ENCODE data around the gene GPAM.

GPAM gene

DNA sequence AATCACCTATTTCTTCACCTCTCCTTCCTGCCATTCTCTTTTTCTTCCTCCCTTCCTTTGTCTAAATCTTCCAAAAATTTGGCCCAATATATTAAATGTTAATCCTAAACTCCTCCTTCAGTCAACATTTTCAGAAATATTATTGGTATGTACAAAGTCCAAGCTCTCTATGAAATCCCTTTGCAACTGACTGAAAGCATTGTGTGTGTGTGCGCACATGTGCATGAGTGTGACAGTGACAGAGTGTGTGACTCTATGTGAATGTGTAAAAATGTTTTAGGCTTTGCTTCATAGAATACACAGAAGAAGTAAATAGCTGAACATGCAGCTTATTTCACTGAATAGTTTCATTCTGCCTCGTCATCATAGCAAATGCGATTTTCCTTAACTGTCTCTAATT lies 7.0 kb downstream of the GPAM start:
- no peak overlapping the region for H3K4me2 ChIP-seq (ENCODE audit: insufficient read depth, low read length)
- no peak overlapping the region for H3K4me3 ChIP-seq (ENCODE audit: low read depth in 1 of 2, low read length in 2 of 2)
- H3K9ac ChIP-seq (ENCODE audit: low read depth, low read length), result no peak overlapping the region
- H4K20me1 ChIP-seq (ENCODE audit: insufficient read depth, low read length), result no peaks in the 10 kb centered on the region
- no peaks in the 10 kb centered on the region for H3K79me2 ChIP-seq (ENCODE audit: insufficient read depth, low read length)
- no peaks in the 10 kb centered on the region for H3K27me3 ChIP-seq (ENCODE audit: insufficient read depth, low read length, poor library complexity)
- DNase-seq (no peak), ATAC-seq (ENCODE audit: insufficient read depth, low read depth) (no peak)
- TF ChIP-seq EZH2 (IDR thresholded peaks at IDR 0.05; ENCODE audit: borderline replicate concordance, low read depth, low read length, severe bottlenecking), result no peak
- TF ChIP-seq, protein P1, sequence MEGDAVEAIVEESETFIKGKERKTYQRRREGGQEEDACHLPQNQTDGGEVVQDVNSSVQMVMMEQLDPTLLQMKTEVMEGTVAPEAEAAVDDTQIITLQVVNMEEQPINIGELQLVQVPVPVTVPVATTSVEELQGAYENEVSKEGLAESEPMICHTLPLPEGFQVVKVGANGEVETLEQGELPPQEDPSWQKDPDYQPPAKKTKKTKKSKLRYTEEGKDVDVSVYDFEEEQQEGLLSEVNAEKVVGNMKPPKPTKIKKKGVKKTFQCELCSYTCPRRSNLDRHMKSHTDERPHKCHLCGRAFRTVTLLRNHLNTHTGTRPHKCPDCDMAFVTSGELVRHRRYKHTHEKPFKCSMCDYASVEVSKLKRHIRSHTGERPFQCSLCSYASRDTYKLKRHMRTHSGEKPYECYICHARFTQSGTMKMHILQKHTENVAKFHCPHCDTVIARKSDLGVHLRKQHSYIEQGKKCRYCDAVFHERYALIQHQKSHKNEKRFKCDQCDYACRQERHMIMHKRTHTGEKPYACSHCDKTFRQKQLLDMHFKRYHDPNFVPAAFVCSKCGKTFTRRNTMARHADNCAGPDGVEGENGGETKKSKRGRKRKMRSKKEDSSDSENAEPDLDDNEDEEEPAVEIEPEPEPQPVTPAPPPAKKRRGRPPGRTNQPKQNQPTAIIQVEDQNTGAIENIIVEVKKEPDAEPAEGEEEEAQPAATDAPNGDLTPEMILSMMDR (IDR thresholded peaks at IDR 0.05; ENCODE audit: borderline replicate concordance, extremely low read depth, low read length, poor library complexity, severe bottlenecking), result no peak
- H3K9me3 ChIP-seq (ENCODE audit: insufficient read depth, low read length, severe bottlenecking), result no peaks in the 10 kb centered on the region
- no peak overlapping the region for H3K27ac ChIP-seq (ENCODE audit: low read length)
- H2AFZ ChIP-seq (ENCODE audit: low read depth, low read length), result no peak overlapping the region
- H3K4me1 ChIP-seq (ENCODE audit: insufficient read depth, low read length), result no peaks in the 10 kb centered on the region
- peaks cover 49% of the 10 kb centered on the region; the same call in 1 of the 2 replicates for H3K36me3 ChIP-seq (ENCODE audit: insufficient read depth, low read length)

DNA sequence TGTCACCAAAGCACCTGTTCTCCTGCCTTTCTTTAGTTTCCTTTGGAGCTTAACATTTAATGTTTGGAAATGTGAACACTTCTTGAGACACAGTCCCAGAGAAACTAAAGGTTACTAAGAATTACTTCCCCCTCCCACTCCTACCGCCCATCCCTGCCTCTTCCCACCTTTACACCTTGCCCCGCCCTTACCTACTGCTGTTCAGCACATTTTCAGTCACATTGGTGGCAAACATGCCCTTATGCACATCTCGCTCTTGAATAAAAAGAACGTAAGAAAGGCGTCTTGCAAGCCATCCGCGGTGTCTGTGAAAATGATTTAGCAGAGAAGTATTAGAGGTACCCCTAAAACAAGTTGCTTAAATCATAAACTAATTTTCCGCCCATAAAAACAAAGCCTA lies 8.2 kb downstream of the GPAM start:
- H3K27me3 ChIP-seq (ENCODE audit: insufficient read depth, low read length, poor library complexity), result no peaks in the 10 kb centered on the region
- H3K4me2 ChIP-seq (ENCODE audit: insufficient read depth, low read length), result no peak overlapping the region
- no peaks in the 10 kb centered on the region for H3K4me1 ChIP-seq (ENCODE audit: insufficient read depth, low read length)
- TF ChIP-seq, protein P1 (IDR thresholded peaks at IDR 0.05; ENCODE audit: borderline replicate concordance, extremely low read depth, low read length, poor library complexity, severe bottlenecking), result no peak
- TF ChIP-seq EZH2 (IDR thresholded peaks at IDR 0.05; ENCODE audit: borderline replicate concordance, low read depth, low read length, severe bottlenecking), result no peak
- peaks cover 49% of the 10 kb centered on the region; the same call in 1 of the 2 replicates for H3K36me3 ChIP-seq (ENCODE audit: insufficient read depth, low read length)
- no peak overlapping the region for H3K27ac ChIP-seq (ENCODE audit: low read length)
- H3K9ac ChIP-seq (ENCODE audit: low read depth, low read length), result no peak overlapping the region
- H3K79me2 ChIP-seq (ENCODE audit: insufficient read depth, low read length), result no peaks in the 10 kb centered on the region
- no peaks in the 10 kb centered on the region for H4K20me1 ChIP-seq (ENCODE audit: insufficient read depth, low read length)
- ATAC-seq (ENCODE audit: insufficient read depth, low read depth) (no peak), DNase-seq (no peak)
- H3K9me3 ChIP-seq (ENCODE audit: insufficient read depth, low read length, severe bottlenecking), result no peaks in the 10 kb centered on the region
- no peak overlapping the region for H2AFZ ChIP-seq (ENCODE audit: low read depth, low read length)
- no peak overlapping the region for H3K4me3 ChIP-seq (ENCODE audit: low read depth in 1 of 2, low read length in 2 of 2)

DNA sequence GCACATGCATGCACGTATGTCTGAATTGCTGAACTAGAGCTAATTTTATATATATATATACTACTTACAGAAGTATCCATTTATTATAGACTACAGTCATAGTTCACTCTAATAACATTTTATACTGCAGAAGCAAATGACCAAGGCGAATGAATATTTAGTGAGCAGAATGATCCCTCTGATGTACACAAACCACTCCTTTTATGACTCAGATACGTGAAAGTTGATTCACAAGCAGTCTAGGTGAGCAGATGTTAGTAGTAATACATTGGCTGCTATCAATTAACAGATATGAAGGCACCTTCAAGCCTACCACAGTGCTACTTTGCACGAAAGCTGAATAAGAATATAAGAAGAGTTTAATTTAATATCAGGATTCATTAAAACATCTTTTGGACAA lies 10.4 kb downstream of the GPAM start:
- TF ChIP-seq EZH2 (IDR thresholded peaks at IDR 0.05; ENCODE audit: borderline replicate concordance, low read depth, low read length, severe bottlenecking), result no peak
- TF ChIP-seq, protein P1 (IDR thresholded peaks at IDR 0.05; ENCODE audit: borderline replicate concordance, extremely low read depth, low read length, poor library complexity, severe bottlenecking), result no peak
- no peaks in the 10 kb centered on the region for H3K4me1 ChIP-seq (ENCODE audit: insufficient read depth, low read length)
- H3K36me3 ChIP-seq (ENCODE audit: insufficient read depth, low read length), result peaks cover 49% of the 10 kb centered on the region; the same call in 1 of the 2 replicates

DNA sequence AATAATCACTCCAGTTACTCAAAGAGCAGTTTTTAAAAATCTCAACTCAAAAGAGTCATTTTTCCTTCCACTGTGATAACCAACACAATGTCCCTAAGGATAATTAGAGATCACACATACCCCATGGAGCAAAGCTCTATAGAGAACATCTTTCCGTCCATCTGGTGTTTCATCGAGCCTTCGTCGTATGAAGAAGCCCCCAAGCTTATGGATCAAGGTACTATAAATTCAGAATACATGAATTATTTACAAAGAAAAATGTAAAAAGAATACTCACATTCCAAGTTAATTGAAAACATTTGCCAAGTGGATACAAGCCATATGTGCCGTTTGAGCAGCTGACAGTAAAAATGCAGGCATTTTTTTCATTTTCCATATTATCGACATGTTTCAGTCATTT lies 14.8 kb downstream of the GPAM start:
- Histone ChIP-seq H3K27ac (ENCODE audit: low read length) (no peak overlapping the region), H3K9me3 (ENCODE audit: insufficient read depth, low read length, severe bottlenecking) (no peaks in the 10 kb centered on the region), H3K4me3 (ENCODE audit: low read depth in 1 of 2, low read length in 2 of 2) (no peak overlapping the region), H3K4me2 (ENCODE audit: insufficient read depth, low read length) (no peak overlapping the region), H3K9ac (ENCODE audit: low read depth, low read length) (no peak overlapping the region), H4K20me1 (ENCODE audit: insufficient read depth, low read length) (no peaks in the 10 kb centered on the region), H3K79me2 (ENCODE audit: insufficient read depth, low read length) (no peaks in the 10 kb centered on the region), H2AFZ (ENCODE audit: low read depth, low read length) (no peak overlapping the region), H3K4me1 (ENCODE audit: insufficient read depth, low read length) (no peaks in the 10 kb centered on the region), H3K27me3 (ENCODE audit: insufficient read depth, low read length, poor library complexity) (no peaks in the 10 kb centered on the region), H3K36me3 (ENCODE audit: insufficient read depth, low read length) (peaks cover 58% of the 10 kb centered on the region; the same call in 1 of the 2 replicates)
- ATAC-seq (ENCODE audit: insufficient read depth, low read depth), result no peak
- DNase-seq, result no peak
- no peak for TF ChIP-seq EZH2 (IDR thresholded peaks at IDR 0.05; ENCODE audit: borderline replicate concordance, low read depth, low read length, severe bottlenecking)
- TF ChIP-seq, protein P1 (IDR thresholded peaks at IDR 0.05; ENCODE audit: borderline replicate concordance, extremely low read depth, low read length, poor library complexity, severe bottlenecking), result no peak

More for the DNA sequence above, 10.4 kb downstream of the GPAM start:
- no peak overlapping the region for H3K4me2 ChIP-seq (ENCODE audit: insufficient read depth, low read length)
- ATAC-seq (ENCODE audit: insufficient read depth, low read depth) (no peak), DNase-seq (no peak)
- no peak overlapping the region for H2AFZ ChIP-seq (ENCODE audit: low read depth, low read length)
- no peaks in the 10 kb centered on the region for H3K79me2 ChIP-seq (ENCODE audit: insufficient read depth, low read length)
- no peak overlapping the region for H3K27ac ChIP-seq (ENCODE audit: low read length)
- H3K27me3 ChIP-seq (ENCODE audit: insufficient read depth, low read length, poor library complexity), result no peaks in the 10 kb centered on the region
- no peaks in the 10 kb centered on the region for H3K9me3 ChIP-seq (ENCODE audit: insufficient read depth, low read length, severe bottlenecking)
- H4K20me1 ChIP-seq (ENCODE audit: insufficient read depth, low read length), result no peaks in the 10 kb centered on the region
- no peak overlapping the region for H3K4me3 ChIP-seq (ENCODE audit: low read depth in 1 of 2, low read length in 2 of 2)
- no peak overlapping the region for H3K9ac ChIP-seq (ENCODE audit: low read depth, low read length)
